GM13976 (cell line): ENCODE data around the gene GRIP1.

Source experiments
- DNase-seq: peaks from one replicate; pipeline ENCODE4 v3.0.0; 2012; ENCODE audit warnings: low spot score
- CTCF ChIP-seq: IDR thresholded peaks from 2 replicates; pipeline ENCODE4 v1.5.1; 2012; ENCODE audit warnings: borderline replicate concordance, mild to moderate bottlenecking; ENCODE audit not compliant: insufficient read depth; ENCODE audit errors: extremely low read depth, missing control alignments, control extremely low read depth
- in situ Hi-C: fragments of 300-500 bp; cut with MboI; formaldehyde crosslinking; loops from one replicate; pipeline ENCODE4 v1.12.0; 2022; ENCODE audit warnings: low sequenced_read_pairs, mixed read lengths, inconsistent platforms; ENCODE audit not compliant: unreplicated experiment

The GRIP1 gene

DNA sequence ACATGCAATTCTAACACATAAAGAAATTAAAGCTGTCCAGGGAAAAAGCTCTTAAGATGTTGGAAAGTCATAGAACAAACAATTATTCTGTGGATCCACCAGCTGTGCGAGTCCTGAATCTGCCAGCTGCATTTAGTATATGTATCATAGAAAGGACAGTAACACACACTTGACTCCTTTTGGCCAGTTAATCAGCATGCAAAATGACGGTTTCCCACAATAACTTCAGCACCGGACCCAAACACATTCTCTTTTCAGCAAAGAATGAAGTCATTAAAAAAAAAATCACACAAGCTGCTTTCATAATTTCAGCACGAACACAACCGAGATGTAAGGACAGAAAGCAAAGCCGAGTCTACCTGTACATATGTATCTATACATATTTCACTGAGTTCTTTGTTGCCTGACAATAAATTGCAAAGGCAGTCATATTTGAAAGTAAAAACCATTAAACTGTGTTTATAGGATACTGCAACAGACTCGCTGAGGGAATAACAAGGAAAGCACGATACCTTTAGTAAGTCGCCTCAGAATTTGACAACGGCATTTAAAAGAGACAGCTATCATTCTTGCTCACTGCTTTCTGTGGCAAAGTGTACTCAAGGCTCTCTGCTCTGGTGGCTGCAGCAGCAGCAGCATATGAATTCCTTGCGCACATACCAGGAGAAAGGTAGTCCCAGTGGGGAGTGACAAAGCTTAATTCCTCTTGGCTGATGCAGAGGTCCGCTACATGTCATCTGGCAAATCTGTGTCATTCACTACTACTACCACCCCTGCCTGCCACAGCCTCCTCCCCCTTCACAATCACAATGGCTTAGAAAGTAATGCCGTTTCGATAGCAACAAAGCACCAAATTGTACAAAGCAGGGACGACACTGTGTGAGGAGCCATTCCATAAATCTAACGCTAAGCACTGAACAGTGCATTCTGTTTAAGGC is at the start of gene GRIP1:
GRIP1 (minus strand) TSS at position 739 of the 938 bp plus-strand sequence; CDS start at position 567, 172 bp downstream.
- no peak for DNase-seq
- in situ Hi-C loops, result loop anchor here (25.0 kb wide), 1 partner anchor 541 kb away; the partner anchor contains the start of gene LLPH
- no peak for TF ChIP-seq CTCF

GRCh38 chr12:66726556-66726955 is 47.7 kb upstream of the GRIP1 start:
- DNase-seq, result no peak
- in situ Hi-C loops, result no loop called here
- TF ChIP-seq CTCF, result no peak

- no peak for DNase-seq
- in situ Hi-C loops, result no loop called here
- TF ChIP-seq CTCF, result no peak
Measured at GRCh38 chr12:66725031-66725430, 46.2 kb upstream of the GRIP1 start.

- in situ Hi-C loops, result no loop called here
Measured at GRCh38 chr12:66724616-66725015, 45.7 kb upstream of the GRIP1 start.

DNA sequence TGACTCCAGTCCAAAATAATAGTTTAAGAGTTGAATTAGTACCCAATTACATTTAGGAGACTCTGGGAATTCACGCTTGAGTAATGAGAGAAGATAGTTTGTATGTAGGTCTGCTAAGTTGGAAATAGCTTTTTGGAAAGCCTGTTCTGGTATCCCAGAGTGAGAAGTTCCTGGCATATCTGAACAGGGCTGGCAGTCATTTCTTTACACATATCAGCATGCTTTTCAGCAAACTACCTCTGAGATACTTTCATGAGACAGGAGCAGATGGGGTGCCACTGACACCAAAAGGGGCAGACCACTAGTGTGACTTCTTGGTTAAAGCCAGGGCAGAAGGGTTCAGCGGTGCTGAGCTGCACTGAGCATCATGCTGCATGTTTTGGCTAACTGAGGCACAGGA is 45.1 kb upstream of the GRIP1 start:
- DNase-seq, result no peak
- in situ Hi-C loops, result no loop called here
- TF ChIP-seq CTCF, result no peak

More at GRCh38 chr12:66724616-66725015, 45.7 kb upstream of the GRIP1 start:
- no peak for TF ChIP-seq CTCF
- no peak for DNase-seq

GRCh38 chr12:66719862-66720261 is 41.0 kb upstream of the GRIP1 start:
- no peak for TF ChIP-seq CTCF
- in situ Hi-C loops, result no loop called here
- no peak for DNase-seq
